IMR-90 (cell line): Measurements from ENCODE around the gene TTC7B. TPM values are rescaled to one million over a fixed set of nuclear protein-coding genes. Genes with fewer than 3 reads are reported as not detected.

Experiments
- ATAC-seq: fragments of 200-7000 bp; cut with Tn5 transposase; 2 replicates; pipeline ENCODE4 v1.9.1; 2020; ENCODE audit warnings: low read depth, mild to moderate bottlenecking, moderate library complexity
- BruUV-seq: library from RNA; stranded (reverse); fragments of 400-500 nt; replicated peaks from 2 replicates; lab custom pipeline; 2021; lab: Mats Ljungman, UMichigan
- CTCF ChIA-PET: fragments of 300-600 bp; formaldehyde crosslinking; extraction: SDS; loops from one replicate; lab custom pipeline; 2021; ENCODE audit warnings: antibody characterized with exemption; lab: Yijun Ruan, JAX
- POLR2A ChIA-PET: fragments of 300-600 bp; sonication (Branson Sonifier 250); formaldehyde crosslinking; loops from one replicate; lab custom pipeline; 2022; ENCODE audit warnings: antibody characterized with exemption; ENCODE audit not compliant: unreplicated experiment; lab: Charles Lee
- DNase-seq: peaks from one replicate; pipeline ENCODE4 v3.0.0; 2013
- H2AFZ ChIP-seq: replicated peaks from 2 replicates; pipeline ENCODE3; 2013; ENCODE audit warnings: low read length, mild to moderate bottlenecking; ENCODE audit not compliant: poor library complexity
- H2AK5ac ChIP-seq: 2 replicates; pipeline ENCODE4 v1.6.1; 2013; ENCODE audit warnings: low read depth, low read length, inconsistent platforms
- H2AK9ac ChIP-seq: replicated peaks from 2 replicates; pipeline ENCODE3; 2013; ENCODE audit warnings: mild to moderate bottlenecking, low read depth, low read length, moderate library complexity; ENCODE audit not compliant: poor library complexity
- H2BK120ac ChIP-seq: 2 replicates; pipeline ENCODE4 v1.6.1; 2013; ENCODE audit warnings: low read depth, low read length, inconsistent platforms
- H2BK15ac ChIP-seq: 3 replicates; pipeline ENCODE4 v1.6.1; 2013; ENCODE audit warnings: low read depth, low read length, inconsistent platforms
- H2BK20ac ChIP-seq: 2 replicates; pipeline ENCODE4 v1.6.1; 2013; ENCODE audit warnings: low read depth, mild to moderate bottlenecking, inconsistent platforms, low read length, moderate library complexity
- H2BK5ac ChIP-seq: 2 replicates; pipeline ENCODE4 v1.6.1; 2013; ENCODE audit warnings: mild to moderate bottlenecking, low read depth, low read length, inconsistent platforms; ENCODE audit not compliant: poor library complexity, severe bottlenecking
- H3K14ac ChIP-seq: replicated peaks from 2 replicates; pipeline ENCODE4 v1.6.1; 2013; ENCODE audit warnings: low read depth, low read length, inconsistent platforms
- H3K18ac ChIP-seq: 2 replicates; pipeline ENCODE4 v1.6.1; 2013; ENCODE audit warnings: low read depth, low read length, control low read depth
- H3K23ac ChIP-seq: 2 replicates; pipeline ENCODE4 v1.6.1; 2013; ENCODE audit warnings: low read depth, low read length, inconsistent platforms
- H3K27ac ChIP-seq: 2 replicates; pipeline ENCODE4 v1.5.1; 2013; ENCODE audit warnings: mild to moderate bottlenecking, control low read depth, low read length; ENCODE audit not compliant: insufficient read depth
- H3K27me3 ChIP-seq: 2 replicates; pipeline ENCODE4 v1.6.1; 2013; ENCODE audit warnings: low read length; ENCODE audit not compliant: control insufficient read depth, insufficient read depth
- H3K36me3 ChIP-seq: 2 replicates; pipeline ENCODE4 v1.6.1; 2013; ENCODE audit warnings: low read length, mixed read lengths; ENCODE audit not compliant: control insufficient read depth, insufficient read depth
- H3K4ac ChIP-seq: 2 replicates; pipeline ENCODE4 v1.6.1; 2013; ENCODE audit warnings: low read depth, low read length, inconsistent platforms
- H3K4me1 ChIP-seq: 2 replicates; pipeline ENCODE4 v1.6.1; 2013; ENCODE audit warnings: low read length, mixed read lengths; ENCODE audit not compliant: control insufficient read depth, insufficient read depth
- H3K4me2 ChIP-seq: 2 replicates; pipeline ENCODE4 v1.6.1; 2013; ENCODE audit warnings: low read depth, mild to moderate bottlenecking, control low read depth, low read length, moderate library complexity
- H3K4me3 ChIP-seq: 2 replicates; pipeline ENCODE4 v1.5.1; 2013; ENCODE audit warnings: low read depth, mild to moderate bottlenecking, control low read depth, low read length, moderate library complexity; ENCODE audit not compliant: insufficient read depth
- H3K56ac ChIP-seq: 2 replicates; pipeline ENCODE4 v1.6.1; 2013; ENCODE audit warnings: low read length, inconsistent platforms; ENCODE audit not compliant: insufficient read depth; ENCODE audit errors: extremely low read depth
- H3K79me1 ChIP-seq, 2 experiments: 2 replicates each; pipeline ENCODE4 v1.6.1; 2013; ENCODE audit warnings: low read length in 2 of 2, inconsistent platforms in 1 of 2, low read depth in 1 of 2
- H3K9ac ChIP-seq: 2 replicates; pipeline ENCODE4 v1.6.1; 2013; ENCODE audit warnings: low read depth, low read length, control low read depth
- H3K9me1 ChIP-seq: 2 replicates; pipeline ENCODE4 v1.6.1; 2013; ENCODE audit warnings: low read length, inconsistent platforms; ENCODE audit not compliant: insufficient read depth
- H3K9me3 ChIP-seq: 2 replicates; pipeline ENCODE4 v1.6.1; 2013; ENCODE audit warnings: low read length; ENCODE audit not compliant: control insufficient read depth, insufficient read depth
- H4K20me1 ChIP-seq: 2 replicates; pipeline ENCODE4 v1.6.1; 2013; ENCODE audit warnings: low read length, inconsistent platforms; ENCODE audit not compliant: insufficient read depth
- H4K5ac ChIP-seq: 2 replicates; pipeline ENCODE4 v1.6.1; 2013; ENCODE audit warnings: mild to moderate bottlenecking, low read depth, low read length, control low read depth
- H4K8ac ChIP-seq, 2 experiments: 2 replicates each; pipeline ENCODE4 v1.6.1; 2013; ENCODE audit warnings: low read depth in 2 of 2, low read length in 2 of 2, control low read depth in 1 of 2, inconsistent platforms in 1 of 2
- H4K91ac ChIP-seq: 2 replicates; pipeline ENCODE4 v1.6.1; 2013; ENCODE audit warnings: low read depth, low read length, inconsistent platforms; ENCODE audit not compliant: insufficient read depth
- BHLHE40 ChIP-seq: fragments of 150-350 bp; IDR thresholded peaks from 2 replicates; pipeline ENCODE4 v1.6.1; 2016; ENCODE audit warnings: mild to moderate bottlenecking, low read depth, low read length
- CEBPB ChIP-seq: IDR thresholded peaks from 2 replicates; pipeline ENCODE4 v1.6.1; 2012; ENCODE audit warnings: low read depth, low read length, improper control_type of control experiment
- CHD1 ChIP-seq: IDR thresholded peaks from 2 replicates; pipeline ENCODE4 v1.6.1; 2012; ENCODE audit warnings: low read depth, low read length, improper control_type of control experiment
- CTCF ChIP-seq: conservative IDR thresholded peaks from 2 replicates; pipeline ENCODE4 v1.5.1; 2012; ENCODE audit warnings: mild to moderate bottlenecking, low read depth, low read length, improper control_type of control experiment
- ELK1 ChIP-seq: fragments of 150-350 bp; IDR thresholded peaks from 2 replicates; pipeline ENCODE4 v1.6.1; 2016; ENCODE audit warnings: low read depth, mild to moderate bottlenecking, low read length, moderate library complexity, borderline replicate concordance
- FOS ChIP-seq: fragments of 150-350 bp; IDR thresholded peaks from 2 replicates; pipeline ENCODE4 v1.6.1; 2016; ENCODE audit warnings: low read depth, low read length
- MAFK ChIP-seq: IDR thresholded peaks from 2 replicates; pipeline ENCODE4 v1.6.1; 2012; ENCODE audit warnings: low read depth, low read length, improper control_type of control experiment
- MAZ ChIP-seq: IDR thresholded peaks from 2 replicates; pipeline ENCODE4 v1.6.1; 2012; ENCODE audit warnings: low read depth, mild to moderate bottlenecking, low read length, improper control_type of control experiment, moderate library complexity, borderline replicate concordance
- MXI1 ChIP-seq: IDR thresholded peaks from 2 replicates; pipeline ENCODE4 v1.6.1; 2012; ENCODE audit warnings: low read depth, mild to moderate bottlenecking, low read length, moderate library complexity, borderline replicate concordance
- NFE2L2 ChIP-seq: fragments of 150-350 bp; IDR thresholded peaks from 2 replicates; pipeline ENCODE4 v1.6.1; 2016; ENCODE audit warnings: low read depth, mild to moderate bottlenecking, low read length
- POLR2A ChIP-seq: IDR thresholded peaks from 2 replicates; pipeline ENCODE4 v1.6.1; 2012; ENCODE audit warnings: mild to moderate bottlenecking, low read depth, low read length
- RAD21 ChIP-seq: IDR thresholded peaks from 2 replicates; pipeline ENCODE4 v1.6.1; 2012; ENCODE audit warnings: low read length, improper control_type of control experiment
- RCOR1 ChIP-seq: IDR thresholded peaks from 2 replicates; pipeline ENCODE4 v1.6.1; 2012; ENCODE audit warnings: mild to moderate bottlenecking, low read length, improper control_type of control experiment; ENCODE audit not compliant: insufficient replicate concordance
- RFX5 ChIP-seq: IDR thresholded peaks from 2 replicates; pipeline ENCODE4 v1.8.0; 2012; ENCODE audit warnings: low read depth, mild to moderate bottlenecking, low read length, moderate library complexity
- SMC3 ChIP-seq: fragments of 150-350 bp; IDR thresholded peaks from 2 replicates; pipeline ENCODE4 v1.6.1; 2016; ENCODE audit warnings: low read depth, mild to moderate bottlenecking, antibody characterized with exemption, low read length, moderate library complexity
- USF2 ChIP-seq: fragments of 150-350 bp; IDR thresholded peaks from 2 replicates; pipeline ENCODE4 v1.6.1; 2017; ENCODE audit warnings: mild to moderate bottlenecking, antibody characterized with exemption, low read length, low read depth
- WGBS, 2 experiments: methylation state at CpG; one replicate each; pipeline versions ENCODE4 v1.1.5 to v1.1.7; 2013; ENCODE audit warnings: missing lambda C conversion rate in 2 of 2; ENCODE audit not compliant: insufficient read length in 1 of 2; ENCODE audit errors: extremely low coverage in 2 of 2; 5-methylcytosine and 5-hydroxymethylcytosine counted together
- dilution Hi-C: fragments of 300-500 bp; cut with HindIII; formaldehyde crosslinking; loops from one replicate; pipeline ENCODE4 v1.14.3; 2018; ENCODE audit warnings: low sequenced_read_pairs; ENCODE audit not compliant: unreplicated experiment
- in situ Hi-C: fragments of 300-500 bp; cut with MboI; formaldehyde crosslinking; loops from 3 replicates; pipeline ENCODE4 v1.14.3; 2019; ENCODE audit warnings: low sequenced_read_pairs, inconsistent platforms, mixed read lengths
- intact Hi-C: fragments of 100-400 bp; cut with micrococcal nuclease; formaldehyde crosslinking; loops from 2 replicates; pipeline ENCODE4 v1.10.0; 2022
- polyA plus RNA-seq, 3 experiments: library from polyadenylated mRNA; depleted of rRNA; stranded (reverse); fragments of >200 nt; gene quantifications; 2 replicates each; pipeline ENCODE4 v1.2.3, GENCODE V29; 2012; ENCODE audit warnings: low replicate concordance in 1 of 3
- total RNA-seq: library from RNA; depleted of rRNA; stranded (reverse); fragments of >200 nt; gene quantifications from 2 replicates; pipeline ENCODE4 v1.2.3, GENCODE V29; 2012

TTC7B gene
- total and polyA plus RNA-seq, 2 of the 4 experiments (the other 2 are of a cell fraction) = 18.1 to 35.3 TPM

GRCh38 chr14:90536511-90537191, 279.6 kb downstream of the TTC7B start:
- CTCF ChIA-PET = no interaction called here
- H2AFZ ChIP-seq = peak overlapping the region; percentile 51
- H2AK9ac ChIP-seq = no peak overlapping the region
- TF ChIP-seq CTCF (no peak), RCOR1 (no peak), POLR2A (no peak), MAFK (no peak), NFE2L2 (no peak), ELK1 (no peak), CHD1 (no peak), USF2 (no peak), FOS (no peak), CEBPB (no peak), RFX5 (no peak), SMC3 (no peak), MXI1 (no peak), BHLHE40 (no peak), MAZ (no peak), RAD21 (no peak)
- H3K9me3 ChIP-seq = no peaks in the 10 kb centered on the region
- no peak overlapping the region for H3K56ac ChIP-seq
- H4K8ac ChIP-seq = no peak overlapping the region
- no peak overlapping the region for H3K14ac ChIP-seq
- in situ Hi-C loops = no loop called here
- H3K36me3 ChIP-seq = peaks cover 4% of the 10 kb centered on the region; the same call in 1 of the 2 replicates
- H2BK120ac ChIP-seq = no peak overlapping the region
- no peak overlapping the region for H3K27ac ChIP-seq
- DNase-seq (no peak), ATAC-seq (no peak)
- H3K4me3 ChIP-seq = no peak overlapping the region
- intact Hi-C loops = no loop called here
- no peak overlapping the region for H3K4ac ChIP-seq
- H3K9ac ChIP-seq = no peak overlapping the region
- no peak overlapping the region for H3K18ac ChIP-seq
- H3K79me1 ChIP-seq = no peaks in the 10 kb centered on the region
- H3K4me2 ChIP-seq = no peak overlapping the region
- no peak overlapping the region for H2BK20ac ChIP-seq
- H3K27me3 ChIP-seq = no peaks in the 10 kb centered on the region
- H2AK5ac ChIP-seq = no peak overlapping the region
- dilution Hi-C loops = no loop called here
- POLR2A ChIA-PET = no interaction called here
- H4K91ac ChIP-seq = no peak overlapping the region
- no TSS peak for BruUV-seq
- H4K20me1 ChIP-seq = no peaks in the 10 kb centered on the region
- no peak overlapping the region for H3K23ac ChIP-seq
- no peak overlapping the region for H4K5ac ChIP-seq
- H2BK15ac ChIP-seq = no peak overlapping the region
- no peak overlapping the region for H2BK5ac ChIP-seq
- 72% methylated on average over 10 of the region's 23 CpGs; no CpG with 5 or more reads in 1 of the 2 experiments for WGBS, 2 experiments
- peaks cover 4% of the 10 kb centered on the region; the same call in 1 of the 2 replicates for H3K9me1 ChIP-seq
- peaks cover 6% of the 10 kb centered on the region for H3K4me1 ChIP-seq
